NCI-H2171 (cell line): Measurements from ENCODE around the gene CDRT4.

Experiments
- DNase-seq: peaks from one replicate; lab custom pipeline; 2025; lab: John Stamatoyannopoulos, UW

CDRT4 gene

GRCh38 chr17:15431766-15432165 is 35.7 kb downstream of the CDRT4 start:
- no peak for DNase-seq

DNA sequence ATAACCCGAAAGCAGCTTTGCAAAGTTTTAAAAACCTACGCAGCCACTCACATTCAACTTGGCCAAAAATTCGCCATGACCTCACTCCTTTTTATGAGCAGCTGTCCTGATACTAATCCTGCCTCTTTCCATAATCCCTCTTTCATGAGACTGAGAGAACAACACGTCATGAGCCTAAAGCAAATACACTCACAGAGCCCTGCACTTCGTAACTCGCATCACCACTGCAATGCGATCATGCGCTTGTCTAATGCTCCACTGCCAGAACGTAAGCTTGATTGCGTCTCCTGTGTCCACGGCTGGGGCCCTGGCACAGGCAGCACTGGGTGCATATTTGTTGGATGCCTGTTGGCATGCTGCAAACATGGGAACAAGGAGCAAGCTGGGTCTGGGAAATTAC is 36.2 kb downstream of the CDRT4 start:
- DNase-seq = no peak

DNA sequence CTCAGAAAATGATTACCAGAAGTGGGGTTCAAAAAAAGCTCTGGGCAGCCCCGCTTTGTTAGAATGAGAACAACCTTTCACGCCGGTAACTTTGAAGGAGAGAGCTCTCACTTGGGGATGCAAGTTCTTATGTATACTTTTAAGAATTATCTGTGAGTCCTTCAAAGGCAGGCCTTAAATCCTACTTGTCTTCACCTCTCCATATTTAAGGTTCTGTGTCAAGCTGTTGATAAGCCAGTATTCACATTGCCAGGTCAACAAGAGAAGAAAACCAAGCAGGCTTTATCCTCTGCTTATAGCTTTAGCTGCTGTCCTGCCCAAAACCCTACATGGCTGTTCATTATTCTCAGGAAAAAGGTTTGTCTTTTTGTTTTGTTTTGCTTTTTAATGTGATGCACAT is 42.9 kb downstream of the CDRT4 start:
- no peak for DNase-seq

GRCh38 chr17:15422392-15422965 is 44.9 kb downstream of the CDRT4 start:
- no peak for DNase-seq

DNA sequence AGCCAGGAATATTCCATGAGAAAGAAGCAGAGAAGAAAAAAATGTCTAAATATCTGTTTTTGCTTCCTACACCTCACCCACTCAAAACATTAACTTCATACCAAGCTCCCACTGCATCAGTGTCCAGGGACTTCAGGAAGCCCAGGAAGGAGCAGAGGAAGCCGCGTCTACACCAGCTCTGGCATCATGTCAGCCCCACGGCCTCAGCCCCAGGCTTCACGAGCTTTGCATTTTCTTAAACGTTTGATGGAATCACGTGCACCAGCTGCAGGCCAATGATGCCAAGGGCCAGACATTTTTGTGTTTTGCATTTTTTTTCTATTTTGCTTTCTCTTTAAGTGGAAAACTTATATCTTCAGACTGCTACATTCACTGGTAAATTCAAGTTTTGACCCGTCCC is 48.6 kb downstream of the CDRT4 start:
- no peak for DNase-seq

GRCh38 chr17:15414532-15415306 is 52.7 kb downstream of the CDRT4 start:
- DNase-seq = no peak

- no peak for DNase-seq
These were observed 54.2 kb downstream of the CDRT4 start for GRCh38 chr17:15413101-15413771.

DNA sequence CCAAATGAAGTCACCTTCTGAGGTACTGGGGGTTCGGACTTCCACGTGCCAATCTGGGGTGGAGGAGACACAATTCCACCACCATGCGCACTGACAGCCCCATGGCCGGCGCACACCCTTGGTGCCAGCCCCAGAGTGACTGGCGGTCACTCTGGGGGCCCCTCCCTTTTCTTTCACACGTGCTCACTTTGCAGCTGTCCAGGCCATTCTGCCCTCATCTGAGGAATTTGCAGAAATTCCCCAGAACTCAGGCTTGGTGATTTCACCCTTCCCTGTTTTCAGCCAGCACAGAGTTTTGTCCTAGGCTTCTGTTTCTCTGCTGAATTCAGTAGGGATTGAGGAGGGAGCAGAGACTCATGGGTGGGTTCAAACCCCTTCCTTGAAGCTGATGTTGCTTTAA is 54.8 kb downstream of the CDRT4 start:
- no peak for DNase-seq

DNA sequence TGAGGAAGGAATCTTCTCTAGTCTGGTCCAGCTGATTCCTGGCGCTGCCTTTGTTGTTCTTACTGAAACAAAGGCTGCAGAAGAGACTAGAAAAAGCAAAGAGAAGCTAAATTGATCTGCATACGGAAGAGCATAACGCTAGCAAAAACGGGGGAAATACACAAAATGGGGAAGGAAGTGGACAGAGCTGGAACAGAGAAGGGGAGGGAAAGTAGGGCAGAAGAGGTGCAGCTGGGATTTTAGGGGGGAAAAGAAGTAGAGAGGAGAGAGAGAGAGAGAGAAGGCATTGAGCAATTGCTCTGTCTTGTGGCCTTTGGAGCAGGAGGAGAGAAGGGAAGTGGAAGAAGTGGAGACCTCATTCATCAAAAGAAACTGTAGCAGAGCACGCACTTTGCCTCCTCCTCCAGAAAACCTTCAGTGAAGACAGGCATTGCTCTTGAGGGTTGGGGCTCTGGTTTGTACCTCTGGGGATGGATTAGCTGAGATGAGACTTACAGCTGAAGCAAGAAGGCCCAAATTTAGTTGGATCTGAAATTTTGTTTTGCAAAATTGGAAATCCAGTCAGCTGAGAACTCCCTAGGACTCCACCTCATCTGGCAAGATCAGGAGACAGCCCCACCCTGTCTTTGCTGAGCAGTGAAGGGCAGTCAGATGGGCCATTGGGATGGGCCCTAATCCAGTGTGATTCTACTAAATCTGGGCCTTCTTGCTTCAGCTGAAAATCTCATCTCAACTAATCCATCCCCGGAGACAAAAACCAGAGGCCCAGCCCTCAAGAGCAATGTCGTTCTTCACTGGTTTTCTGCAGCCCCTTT is 55.8 kb downstream of the CDRT4 start:
- no peak for DNase-seq

DNA sequence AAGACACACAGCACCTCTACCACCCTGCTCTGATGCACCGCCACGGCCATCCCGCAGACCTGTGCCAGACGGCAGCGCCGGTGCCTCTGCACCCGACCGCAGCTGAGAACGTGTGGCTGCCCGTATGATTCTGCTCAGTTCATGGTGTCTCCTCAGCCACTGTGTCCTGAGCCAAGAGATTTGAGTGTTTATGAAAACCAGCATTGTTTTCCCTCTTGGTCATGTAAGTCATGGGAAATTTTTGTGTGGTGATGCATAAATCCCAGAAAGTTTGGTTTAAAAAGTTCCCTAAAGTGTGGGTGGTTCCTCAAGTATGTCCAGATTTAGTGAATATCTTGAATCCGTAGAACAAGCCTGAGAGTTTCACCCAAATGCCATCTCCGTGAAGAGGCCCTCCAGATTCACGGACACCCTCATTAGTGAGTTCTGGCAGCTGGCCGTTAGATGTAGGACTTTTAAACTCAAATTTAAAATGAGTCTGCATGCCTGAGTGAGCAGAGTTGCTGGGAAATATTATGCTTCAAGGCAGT is 57.6 kb downstream of the CDRT4 start:
- DNase-seq = no peak

DNA sequence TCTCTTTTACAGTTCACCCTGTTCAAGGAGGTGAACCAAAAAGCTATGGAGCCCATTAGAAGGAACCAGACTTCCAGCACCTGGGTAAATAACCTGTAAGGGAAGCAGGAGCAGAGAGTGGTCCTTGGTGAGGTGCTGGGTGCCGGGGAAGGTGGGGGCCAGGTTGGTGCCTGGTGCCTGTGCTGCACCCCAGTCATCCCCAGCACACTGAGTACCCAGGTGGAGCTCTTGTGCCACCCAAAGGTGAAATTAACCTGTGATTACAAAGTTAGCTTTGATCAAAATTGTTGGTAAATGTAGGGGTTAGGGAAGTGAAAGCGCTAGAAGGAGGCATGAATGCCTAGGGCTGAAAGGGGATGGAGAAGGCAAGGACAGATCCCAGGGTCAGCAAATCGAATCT is 58.6 kb downstream of the CDRT4 start:
- DNase-seq = no peak

DNA sequence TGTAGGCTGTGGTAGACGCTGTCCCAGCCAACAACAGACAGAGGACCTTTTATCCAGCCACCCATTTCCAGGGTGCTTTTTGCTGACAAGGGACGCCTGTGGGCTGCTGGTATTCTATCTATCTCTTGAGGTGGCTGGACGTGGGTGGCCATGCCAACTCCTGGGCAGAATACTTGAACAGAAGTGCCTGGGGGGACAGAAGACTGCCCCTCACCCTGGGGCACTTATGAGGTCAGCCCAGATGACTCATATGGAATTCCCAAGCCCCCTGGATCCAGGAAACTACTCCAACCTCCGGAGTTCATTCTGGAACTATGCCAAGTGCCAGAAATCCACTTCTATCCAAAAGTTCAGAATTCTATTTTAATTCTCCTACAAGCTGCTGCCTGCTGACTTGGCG is 61.3 kb downstream of the CDRT4 start:
- DNase-seq = no peak

- DNase-seq = no peak
These were observed 62.4 kb downstream of the CDRT4 start for GRCh38 chr17:15405058-15405415.

GRCh38 chr17:15404106-15405057 is 63.0 kb downstream of the CDRT4 start:
- no peak for DNase-seq

- DNase-seq = no peak
These were observed 64.0 kb downstream of the CDRT4 start for GRCh38 chr17:15403276-15403939.

- no peak for DNase-seq
These were observed 68.0 kb downstream of the CDRT4 start for GRCh38 chr17:15399443-15399842.

GRCh38 chr17:15398736-15399331 is 68.6 kb downstream of the CDRT4 start:
- DNase-seq = no peak

GRCh38 chr17:15398291-15398690 is 69.1 kb downstream of the CDRT4 start:
- no peak for DNase-seq

DNA sequence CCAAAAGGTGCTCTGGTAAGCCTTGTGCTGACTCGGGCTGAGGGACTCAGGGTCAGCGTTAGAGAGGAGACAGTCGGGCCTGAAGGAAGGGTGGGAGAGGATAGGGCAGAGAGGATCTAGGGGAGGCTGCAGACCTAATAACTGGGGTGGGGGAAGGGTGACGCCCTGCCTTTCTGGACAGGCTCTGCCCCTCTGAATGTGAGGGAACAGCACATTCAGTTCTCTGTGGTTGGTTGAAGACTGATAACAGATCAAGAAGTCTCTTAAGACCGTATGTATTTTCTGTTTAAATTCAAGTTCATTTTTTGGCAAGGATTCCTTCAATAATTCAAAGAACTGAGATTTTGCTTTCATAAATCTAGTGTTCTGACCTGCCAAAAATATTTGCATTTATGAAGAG is 69.8 kb downstream of the CDRT4 start:
- no peak for DNase-seq

- DNase-seq = no peak
These were observed 72.3 kb downstream of the CDRT4 start for GRCh38 chr17:15395091-15395490.
